GM13977 (cell line): Measurements from ENCODE around the gene FANK1.
A peak's percentile ranks its signal among the peaks of the same experiment; 100 is the strongest.
"Not testable (repeated sequence)": the region's sequence is repeated elsewhere in the genome, so short reads cannot be mapped to it uniquely, and the experiment has no call there.

ENCODE experiments used
- DNase-seq: peaks from one replicate; pipeline ENCODE4 v3.0.0; 2012; ENCODE audit warnings: low spot score
- in situ Hi-C: fragments of 300-500 bp; cut with MboI; formaldehyde crosslinking; loops from one replicate; pipeline ENCODE4 v1.12.0; 2022; ENCODE audit warnings: low sequenced_read_pairs, low pct_unique_long_range_greater_than_20kb, mixed read lengths, inconsistent platforms; ENCODE audit not compliant: unreplicated experiment
- TF ChIP-seq, protein P1 (sequence below): IDR thresholded peaks from 2 replicates; pipeline ENCODE4 v1.5.1; 2012; ENCODE audit warnings: mild to moderate bottlenecking, control low read depth; ENCODE audit not compliant: insufficient read depth; ENCODE audit errors: extremely low read depth, missing control alignments

The FANK1 gene

DNA sequence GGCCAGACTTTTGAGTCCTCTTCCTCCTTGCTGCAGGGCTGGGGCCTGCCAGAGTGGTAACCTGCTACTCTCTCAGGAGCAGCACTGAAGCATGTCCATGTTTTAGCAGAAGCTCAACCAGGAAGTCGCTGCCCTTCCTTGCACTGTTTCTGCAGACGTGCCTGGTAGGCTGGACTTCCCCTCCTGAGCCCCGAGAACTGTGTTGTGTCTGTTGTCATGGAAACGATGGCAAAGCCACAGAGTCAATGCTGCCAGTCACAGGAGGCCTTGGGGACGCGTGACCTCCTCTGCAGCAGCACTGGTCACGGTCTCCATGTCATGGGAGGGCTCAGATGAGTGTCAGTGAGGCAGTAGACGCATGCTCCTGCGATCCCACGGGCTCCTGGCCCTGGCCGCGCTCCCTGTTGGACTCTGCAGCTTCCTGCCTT lies 145.5 kb downstream of the FANK1 start:
- TF ChIP-seq, protein P1, sequence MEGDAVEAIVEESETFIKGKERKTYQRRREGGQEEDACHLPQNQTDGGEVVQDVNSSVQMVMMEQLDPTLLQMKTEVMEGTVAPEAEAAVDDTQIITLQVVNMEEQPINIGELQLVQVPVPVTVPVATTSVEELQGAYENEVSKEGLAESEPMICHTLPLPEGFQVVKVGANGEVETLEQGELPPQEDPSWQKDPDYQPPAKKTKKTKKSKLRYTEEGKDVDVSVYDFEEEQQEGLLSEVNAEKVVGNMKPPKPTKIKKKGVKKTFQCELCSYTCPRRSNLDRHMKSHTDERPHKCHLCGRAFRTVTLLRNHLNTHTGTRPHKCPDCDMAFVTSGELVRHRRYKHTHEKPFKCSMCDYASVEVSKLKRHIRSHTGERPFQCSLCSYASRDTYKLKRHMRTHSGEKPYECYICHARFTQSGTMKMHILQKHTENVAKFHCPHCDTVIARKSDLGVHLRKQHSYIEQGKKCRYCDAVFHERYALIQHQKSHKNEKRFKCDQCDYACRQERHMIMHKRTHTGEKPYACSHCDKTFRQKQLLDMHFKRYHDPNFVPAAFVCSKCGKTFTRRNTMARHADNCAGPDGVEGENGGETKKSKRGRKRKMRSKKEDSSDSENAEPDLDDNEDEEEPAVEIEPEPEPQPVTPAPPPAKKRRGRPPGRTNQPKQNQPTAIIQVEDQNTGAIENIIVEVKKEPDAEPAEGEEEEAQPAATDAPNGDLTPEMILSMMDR: no peak
- in situ Hi-C loops: no loop called here
- peak; percentile 93 for DNase-seq

DNA sequence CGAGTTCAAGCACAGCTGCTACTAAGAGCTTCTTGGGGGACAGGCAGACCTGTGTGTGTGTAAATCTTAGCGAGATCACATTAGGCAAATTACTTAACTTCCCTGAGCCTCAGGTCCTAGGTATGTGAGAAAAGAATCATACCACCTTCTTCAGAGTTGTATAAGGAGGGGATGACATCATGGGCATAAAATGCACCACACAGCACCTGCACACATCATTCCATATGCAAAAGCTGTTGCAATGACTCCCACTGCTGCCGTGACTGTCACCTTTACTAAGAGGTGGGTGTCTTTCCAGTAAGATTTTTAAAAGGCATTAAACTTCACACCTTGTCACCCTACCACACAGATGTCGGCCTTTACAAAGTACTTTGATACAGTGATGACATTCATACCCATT lies 146.0 kb downstream of the FANK1 start:
- in situ Hi-C loops: no loop called here
- TF ChIP-seq, protein P1: no peak
- DNase-seq: no peak

DNA sequence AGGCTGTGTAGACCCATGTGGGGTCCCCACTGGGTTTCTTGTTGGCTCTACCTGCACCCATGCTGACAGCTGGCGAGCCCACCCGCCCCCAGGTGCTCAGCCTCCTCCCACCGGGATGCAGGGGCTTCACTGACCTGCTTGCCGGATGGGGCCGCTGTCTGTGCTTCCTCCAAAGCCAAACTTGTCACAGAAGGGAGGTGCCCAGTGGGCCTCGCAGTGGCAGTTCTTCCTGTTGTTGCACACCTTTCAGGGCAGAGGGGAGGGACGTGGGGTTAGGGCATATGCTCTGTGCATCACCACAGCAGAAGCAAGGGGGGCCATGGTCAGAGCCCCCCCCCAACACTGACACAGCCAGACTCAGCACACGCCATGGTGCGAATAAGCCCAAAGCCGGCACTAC lies 146.5 kb downstream of the FANK1 start:
- in situ Hi-C loops: no loop called here
- TF ChIP-seq, protein P1: no peak
- no peak for DNase-seq

DNA sequence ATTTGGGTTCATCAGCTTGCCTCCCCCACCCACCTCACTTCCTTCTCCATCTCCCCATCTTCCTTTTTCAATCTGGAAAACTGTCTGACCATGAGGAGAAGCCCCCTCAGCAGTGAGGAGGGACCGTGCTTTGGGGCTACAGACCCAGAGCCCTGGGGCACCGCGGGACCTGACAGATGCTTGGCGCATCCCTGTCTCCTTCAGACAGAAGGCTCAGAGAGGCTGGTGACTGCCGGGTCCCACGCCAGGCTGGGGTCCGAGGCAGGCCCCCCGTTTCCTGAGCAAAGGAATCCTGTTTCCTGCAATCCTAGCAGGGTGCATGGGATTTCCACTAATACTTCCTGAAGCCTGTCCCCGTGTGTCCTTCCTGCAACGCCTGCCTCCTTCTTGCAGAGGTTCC lies 147.0 kb downstream of the FANK1 start:
- no peak for DNase-seq
- TF ChIP-seq, protein P1: no peak
- in situ Hi-C loops: no loop called here

DNA sequence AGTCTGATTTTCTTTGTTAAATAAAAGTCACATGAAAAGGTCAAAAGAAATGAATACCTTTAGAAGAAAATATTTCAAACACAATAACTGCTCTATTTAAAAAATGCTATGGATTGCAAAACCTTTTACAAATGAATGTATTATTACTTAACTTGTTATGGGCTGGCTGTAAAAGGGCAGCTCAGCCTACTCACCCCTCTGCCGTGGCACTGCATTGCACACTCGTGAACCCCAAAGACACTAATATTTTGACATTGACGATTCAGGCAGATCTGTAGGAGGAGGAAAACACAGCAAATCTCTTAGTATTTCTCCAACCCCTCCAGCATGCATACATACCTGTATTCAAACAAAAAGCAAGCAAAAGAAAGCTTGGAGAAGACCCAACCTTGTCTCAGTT lies 149.5 kb downstream of the FANK1 start:
- TF ChIP-seq, protein P1: no peak
- no peak for DNase-seq
- in situ Hi-C loops: no loop called here

DNA sequence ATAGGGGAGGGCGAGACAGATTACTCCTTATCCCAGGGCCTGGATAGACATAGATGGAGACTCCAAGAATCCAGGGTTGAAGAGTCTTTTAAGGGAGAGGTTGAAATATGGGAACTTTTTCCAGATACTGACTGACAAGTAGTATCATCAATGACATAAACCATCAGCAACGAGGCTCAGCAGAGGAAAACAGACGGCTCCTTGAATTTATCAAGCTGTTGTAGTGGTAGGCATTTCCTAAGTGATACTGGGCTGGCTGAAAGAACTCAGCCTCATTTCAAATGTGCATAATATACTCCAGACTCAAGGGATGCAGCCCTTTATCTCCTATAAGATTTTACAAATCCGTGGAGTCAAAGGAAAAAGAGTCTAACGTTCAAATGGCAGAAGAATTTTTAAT lies 150.5 kb downstream of the FANK1 start:
- in situ Hi-C loops: no loop called here
- no peak for DNase-seq
- TF ChIP-seq, protein P1: no peak

DNA sequence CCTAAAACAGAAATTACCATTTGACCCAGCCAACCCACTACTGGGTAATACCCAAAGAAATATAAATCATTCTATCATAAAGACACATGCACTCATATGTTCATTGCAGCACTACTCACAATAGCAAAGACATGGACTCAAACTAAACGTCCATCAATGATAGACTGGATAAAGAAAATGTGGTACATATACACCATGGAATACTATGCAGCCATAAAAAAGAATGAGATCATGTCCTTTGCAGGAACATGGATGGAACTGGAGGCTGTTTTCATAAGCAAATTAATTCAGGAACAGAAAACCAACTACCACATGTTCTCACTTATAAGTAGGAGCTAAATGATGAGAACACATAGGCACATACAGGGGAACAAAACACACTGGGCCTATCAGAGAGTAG lies 151.4 kb downstream of the FANK1 start:
- DNase-seq, in situ Hi-C loops: not testable (repeated sequence)
